D721Med (cell line): Measurements from ENCODE around the gene DYNLL1.

Experiments
- DNase-seq: peaks from one replicate; pipeline ENCODE4 v3.0.0; 2011; ENCODE audit warnings: low spot score; ENCODE audit not compliant: insufficient read length
- FAIRE-seq: peaks from 2 replicates; lab custom pipeline; 2011; peaks lifted over from hg19 to GRCh38; lab: Jason Lieb, UNC
- TF ChIP-seq, protein P1 (sequence below): IDR thresholded peaks from 2 replicates; pipeline ENCODE4 v1.5.1; 2012; ENCODE audit warnings: mild to moderate bottlenecking, control low read depth; ENCODE audit not compliant: insufficient read depth; ENCODE audit errors: missing control alignments

DYNLL1 gene

DNA sequence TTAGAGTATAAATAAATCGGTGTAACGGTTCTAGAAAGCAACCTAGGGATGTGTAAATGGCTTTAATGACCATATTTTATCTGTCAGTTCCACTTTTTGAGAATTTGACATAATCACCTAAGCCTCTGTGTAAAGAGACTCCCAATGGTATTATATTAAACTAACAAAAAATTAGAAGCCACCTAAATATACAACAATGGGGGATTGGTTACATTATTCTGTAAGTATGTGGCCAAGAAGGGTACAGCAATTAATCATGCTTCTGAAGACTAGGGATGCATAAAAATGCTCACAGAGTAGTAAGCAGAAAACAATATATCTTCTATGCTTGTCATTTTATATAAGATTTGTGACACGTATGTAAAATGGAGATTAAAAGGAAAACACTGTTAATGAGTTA, 48.8 kb downstream of the DYNLL1 start:
- no peak for DNase-seq
- TF ChIP-seq, protein P1, sequence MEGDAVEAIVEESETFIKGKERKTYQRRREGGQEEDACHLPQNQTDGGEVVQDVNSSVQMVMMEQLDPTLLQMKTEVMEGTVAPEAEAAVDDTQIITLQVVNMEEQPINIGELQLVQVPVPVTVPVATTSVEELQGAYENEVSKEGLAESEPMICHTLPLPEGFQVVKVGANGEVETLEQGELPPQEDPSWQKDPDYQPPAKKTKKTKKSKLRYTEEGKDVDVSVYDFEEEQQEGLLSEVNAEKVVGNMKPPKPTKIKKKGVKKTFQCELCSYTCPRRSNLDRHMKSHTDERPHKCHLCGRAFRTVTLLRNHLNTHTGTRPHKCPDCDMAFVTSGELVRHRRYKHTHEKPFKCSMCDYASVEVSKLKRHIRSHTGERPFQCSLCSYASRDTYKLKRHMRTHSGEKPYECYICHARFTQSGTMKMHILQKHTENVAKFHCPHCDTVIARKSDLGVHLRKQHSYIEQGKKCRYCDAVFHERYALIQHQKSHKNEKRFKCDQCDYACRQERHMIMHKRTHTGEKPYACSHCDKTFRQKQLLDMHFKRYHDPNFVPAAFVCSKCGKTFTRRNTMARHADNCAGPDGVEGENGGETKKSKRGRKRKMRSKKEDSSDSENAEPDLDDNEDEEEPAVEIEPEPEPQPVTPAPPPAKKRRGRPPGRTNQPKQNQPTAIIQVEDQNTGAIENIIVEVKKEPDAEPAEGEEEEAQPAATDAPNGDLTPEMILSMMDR = no peak
- no peak for FAIRE-seq

DNA sequence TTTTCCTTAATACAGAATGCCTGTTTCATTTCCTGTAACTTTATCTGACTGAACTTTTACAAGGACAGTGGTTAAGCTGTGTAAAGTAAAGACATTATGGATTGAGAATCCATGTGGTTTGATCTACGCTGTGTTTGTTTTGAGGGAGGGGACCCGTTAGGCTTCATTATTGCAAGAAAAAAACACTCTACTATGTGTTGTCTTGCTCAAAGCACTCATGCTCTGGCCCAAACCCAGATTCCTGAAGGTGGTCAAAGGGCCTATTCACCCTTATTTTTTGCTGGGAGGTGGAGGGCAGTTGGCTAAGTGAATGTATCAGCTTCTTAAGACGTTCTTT, 50.1 kb downstream of the DYNLL1 start:
- FAIRE-seq = no peak
- TF ChIP-seq, protein P1 = no peak
- no peak for DNase-seq
